H1 (cell line): ENCODE measurements around the gene PCDHB10. TPM values are rescaled to one million over a fixed set of nuclear protein-coding genes. Genes with fewer than 3 reads are reported as not detected.
"Not testable (repeated sequence)": the region's sequence is repeated elsewhere in the genome, so short reads cannot be mapped to it uniquely, and the experiment has no call there.

ENCODE experiments used
- CTCF ChIA-PET: fragments of 300-600 bp; sonication (Branson Sonifier 250); formaldehyde crosslinking; loops from one replicate; lab custom pipeline; 2021; ENCODE audit not compliant: partially characterized antibody; lab: Charles Lee
- POLR2A ChIA-PET: fragments of 300-600 bp; sonication (Branson Sonifier 250); formaldehyde crosslinking; loops from one replicate; lab custom pipeline; 2021; ENCODE audit warnings: inconsistent platforms; ENCODE audit not compliant: partially characterized antibody; lab: Charles Lee
- DNase-seq, 2 experiments: peaks; one replicate each; pipeline versions ENCODE4 v3.0.0 to v3.0.0-alpha.2; 2010 to 2022; ENCODE audit warnings: low spot score in 2 of 2, low read depth in 1 of 2, mixed read lengths in 1 of 2
- FAIRE-seq: peaks from 2 replicates; lab custom pipeline; 2011; peaks lifted over from hg19 to GRCh38; lab: Jason Lieb, UNC
- H2AFZ ChIP-seq: 2 replicates; pipeline ENCODE4 v1.8.1; 2012; ENCODE audit warnings: low read length, inconsistent platforms
- H2AK5ac ChIP-seq: 2 replicates; pipeline ENCODE4 v1.6.1; 2013; ENCODE audit warnings: low read depth, low read length
- H2BK120ac ChIP-seq: replicated peaks from 2 replicates; pipeline ENCODE3; 2013; ENCODE audit warnings: low read depth, low read length, inconsistent platforms
- H2BK12ac ChIP-seq: 2 replicates; pipeline ENCODE4 v1.6.1; 2013; ENCODE audit warnings: low read depth, low read length
- H2BK15ac ChIP-seq: 2 replicates; pipeline ENCODE4 v1.6.1; 2013; ENCODE audit warnings: low read length
- H2BK20ac ChIP-seq: 2 replicates; pipeline ENCODE4 v1.6.1; 2013; ENCODE audit warnings: low read length
- H2BK5ac ChIP-seq: 2 replicates; pipeline ENCODE4 v1.6.1; 2013; ENCODE audit warnings: low read depth, low read length
- H3K14ac ChIP-seq: 2 replicates; pipeline ENCODE4 v1.6.1; 2013; ENCODE audit warnings: inconsistent platforms; ENCODE audit not compliant: insufficient read length
- H3K18ac ChIP-seq: 2 replicates; pipeline ENCODE4 v1.6.1; 2013; ENCODE audit warnings: low read length; ENCODE audit errors: extremely low read depth
- H3K23ac ChIP-seq: 2 replicates; pipeline ENCODE4 v1.6.1; 2013; ENCODE audit warnings: inconsistent platforms; ENCODE audit not compliant: insufficient read length
- H3K23me2 ChIP-seq: 2 replicates; pipeline ENCODE4 v1.6.1; 2013; ENCODE audit warnings: low read depth, low read length
- H3K27ac ChIP-seq: 2 replicates; pipeline ENCODE4 v1.6.1; 2011; ENCODE audit warnings: low read depth, low read length, inconsistent platforms
- H3K27me3 ChIP-seq, 4 experiments: replicated peaks in 1 of 4; 1 replicate in 1 of 4; 2 replicates in 3 of 4; pipeline versions ENCODE4 v1.6.1 to v1.8.1; 2011 to 2013; ENCODE audit warnings: low read length in 3 of 4, mild to moderate bottlenecking in 3 of 4, inconsistent platforms in 2 of 4, mixed read lengths in 2 of 4, moderate library complexity in 1 of 4; ENCODE audit not compliant: control insufficient read depth in 3 of 4, insufficient read depth in 3 of 4; ENCODE audit errors: extremely low read depth in 1 of 4
- H3K36me3 ChIP-seq, 4 experiments: 2 replicates each; pipeline versions ENCODE4 v1.6.1 to v1.8.1; 2011 to 2013; ENCODE audit warnings: mild to moderate bottlenecking in 4 of 4, low read length in 3 of 4, moderate library complexity in 2 of 4, control low read depth in 1 of 4, inconsistent platforms in 1 of 4; ENCODE audit not compliant: insufficient read depth in 4 of 4, control insufficient read depth in 2 of 4
- H3K4ac ChIP-seq: replicated peaks from 2 replicates; pipeline ENCODE3; 2013; ENCODE audit warnings: low read length, low read depth, mixed read lengths, inconsistent platforms; ENCODE audit not compliant: insufficient read length
- H3K4me1 ChIP-seq, 4 experiments: replicated peaks in 1 of 4; 1 replicate in 1 of 4; 2 replicates in 3 of 4; pipeline versions ENCODE4 v1.6.1 to v1.8.1; 2011 to 2013; ENCODE audit warnings: low read length in 3 of 4, inconsistent platforms in 2 of 4, mixed read lengths in 1 of 4; ENCODE audit not compliant: insufficient read depth in 4 of 4, control insufficient read depth in 3 of 4
- H3K4me2 ChIP-seq, 2 experiments: 2 replicates each; pipeline versions ENCODE4 v1.6.1 to v1.8.1; 2011 to 2013; ENCODE audit warnings: low read depth in 2 of 2, low read length in 2 of 2, control low read depth in 1 of 2, inconsistent platforms in 1 of 2, mild to moderate bottlenecking in 1 of 2; ENCODE audit not compliant: insufficient read depth in 1 of 2
- H3K4me3 ChIP-seq, 4 experiments: fragments of 200-600, 300-600 bp in 1 of 4; sonication (generic), shearing (Covaris generic), sonication (Bioruptor Twin) in 1 of 4; 2 replicates each; pipeline versions ENCODE4 v1.5.1 to v1.8.1; 2011 to 2016; ENCODE audit warnings: low read length in 4 of 4, low read depth in 3 of 4, control low read depth in 2 of 4, inconsistent platforms in 2 of 4, mild to moderate bottlenecking in 2 of 4, mixed read lengths in 1 of 4, moderate library complexity in 1 of 4; ENCODE audit not compliant: insufficient read depth in 2 of 4; ENCODE audit errors: extremely low read depth in 1 of 4
- H3K56ac ChIP-seq: replicated peaks from 2 replicates; pipeline ENCODE3; 2013; ENCODE audit warnings: low read depth, mild to moderate bottlenecking, mixed read lengths, low read length, inconsistent platforms; ENCODE audit not compliant: insufficient read length
- H3K79me1 ChIP-seq: 2 replicates; pipeline ENCODE4 v1.6.1; 2013; ENCODE audit warnings: low read depth, low read length, control low read depth
- H3K79me2 ChIP-seq, 2 experiments: 2 replicates each; pipeline versions ENCODE4 v1.6.1 to v1.8.1; 2012 to 2013; ENCODE audit warnings: low read length in 2 of 2, mild to moderate bottlenecking in 2 of 2, inconsistent platforms in 1 of 2; ENCODE audit not compliant: insufficient read depth in 2 of 2, control insufficient read depth in 1 of 2
- H3K9ac ChIP-seq, 4 experiments: replicated peaks in 1 of 4; 1 replicate in 1 of 4; 2 replicates in 3 of 4; pipeline versions ENCODE4 v1.6.1 to v1.8.1; 2011 to 2013; ENCODE audit warnings: low read depth in 3 of 4, low read length in 3 of 4, control low read depth in 2 of 4, mild to moderate bottlenecking in 2 of 4, moderate library complexity in 2 of 4, inconsistent platforms in 1 of 4; ENCODE audit errors: extremely low read depth in 1 of 4
- H3K9me3 ChIP-seq, 2 experiments: 2 replicates each; pipeline versions ENCODE4 v1.6.1 to v1.8.1; 2012 to 2013; ENCODE audit warnings: mild to moderate bottlenecking in 2 of 2, moderate library complexity in 2 of 2, control low read depth in 1 of 2, inconsistent platforms in 1 of 2, low read depth in 1 of 2, low read length in 1 of 2, mixed read lengths in 1 of 2; ENCODE audit not compliant: insufficient read depth in 2 of 2
- H4K20me1 ChIP-seq, 2 experiments: replicated peaks in 1 of 2; 2 replicates each; pipeline versions ENCODE3 to v1.8.1; 2011 to 2013; ENCODE audit warnings: inconsistent platforms in 2 of 2, low read length in 2 of 2, mild to moderate bottlenecking in 1 of 2; ENCODE audit not compliant: insufficient read depth in 2 of 2, control insufficient read depth in 1 of 2
- H4K5ac ChIP-seq: 2 replicates; pipeline ENCODE4 v1.6.1; 2013; ENCODE audit warnings: low read length, low read depth, mixed read lengths, inconsistent platforms; ENCODE audit not compliant: insufficient read length
- H4K8ac ChIP-seq: 2 replicates; pipeline ENCODE4 v1.8.0; 2013; ENCODE audit warnings: mild to moderate bottlenecking, moderate library complexity, low read length, inconsistent platforms; ENCODE audit not compliant: insufficient read depth; ENCODE audit errors: extremely low read depth
- H4K91ac ChIP-seq: replicated peaks from 2 replicates; pipeline ENCODE3; 2013; ENCODE audit warnings: low read length, mixed read lengths, inconsistent platforms; ENCODE audit not compliant: insufficient read length
- WGBS, 2 experiments: shearing (Covaris generic) in 1 of 2; methylation state at CpG; one replicate each; pipeline versions ENCODE4 v1.1.6 to v1.1.7; 2013 to 2015; ENCODE audit warnings: low lambda C conversion rate in 2 of 2, mixed read lengths in 2 of 2, inconsistent platforms in 1 of 2, low coverage in 1 of 2, missing lambda C conversion rate in 1 of 2; ENCODE audit not compliant: insufficient replicate concordance in 2 of 2, insufficient coverage in 1 of 2, insufficient read length in 1 of 2; ENCODE audit errors: extremely low coverage in 1 of 2, missing lambda C conversion rate in 1 of 2; 5-methylcytosine and 5-hydroxymethylcytosine counted together
- polyA plus RNA-seq, 7 experiments: library from polyadenylated mRNA; depleted of rRNA in 3 of 7; stranded (reverse) in 5 of 7; unstranded in 2 of 7; fragments of >200 nt in 5 of 7; fragments of 200-250 nt in 2 of 7; gene quantifications; 1 replicate in 5 of 7; 2 replicates in 1 of 7; 4 replicates in 1 of 7; pipeline versions ENCODE4 v1.2.1 to v1.2.3, GENCODE V29; 2011 to 2013; ENCODE audit warnings: missing spikeins in 2 of 7, mixed read lengths in 2 of 7
- total RNA-seq: library from RNA; stranded (reverse); fragmentation: NEBNext Ultra II Directional; extraction: Animal tissue kit (Norgen Biotek cat#: 25700); gene quantifications from 2 replicates; pipeline ENCODE4 v1.2.1, GENCODE V29; 2021

Gene PCDHB10
- total and polyA plus RNA-seq, 2 of the 8 experiments (the other 6 are each of a cell fraction or from before 2014, with no cell fraction given): 1.3 to 1.8 TPM

GRCh38 chr5:141210849-141211248 lies 18.7 kb downstream of the PCDHB10 start:
- H3K27ac ChIP-seq, H3K36me3 ChIP-seq, H3K18ac ChIP-seq, H4K91ac ChIP-seq, H2AK5ac ChIP-seq, H3K4ac ChIP-seq, H3K23ac ChIP-seq, H3K4me1 ChIP-seq, H4K8ac ChIP-seq, H3K14ac ChIP-seq, H3K56ac ChIP-seq, H3K4me3 ChIP-seq, H2BK15ac ChIP-seq, POLR2A ChIA-PET, H2AFZ ChIP-seq, H3K79me1 ChIP-seq, H2BK120ac ChIP-seq, FAIRE-seq, DNase-seq, H2BK12ac ChIP-seq, H4K5ac ChIP-seq, H4K20me1 ChIP-seq, H2BK5ac ChIP-seq, H3K79me2 ChIP-seq, H3K27me3 ChIP-seq, CTCF ChIA-PET, H3K23me2 ChIP-seq, H3K4me2 ChIP-seq, H2BK20ac ChIP-seq, H3K9ac ChIP-seq: not testable (repeated sequence)
- 95% methylated on average over 10 of the region's 27 CpGs; no CpG with 5 or more reads in 1 of the 2 experiments for WGBS, 2 experiments
- H3K9me3 ChIP-seq: peaks cover 7 to 24% of the 10 kb centered on the region in 2 experiments; a peak in 3 of 4 replicates
